K562 (cell line): ENCODE data around the gene KIF17. TPM values are rescaled to one million over a fixed set of nuclear protein-coding genes. Genes with fewer than 3 reads are reported as not detected.
A peak's percentile ranks its signal among the peaks of the same experiment; 100 is the strongest.

ENCODE experiments used
- CHD4 ChIP-seq: fragments of 200-600 bp; sonication (generic); IDR thresholded peaks from 3 replicates; pipeline ENCODE4 v1.6.1; 2012; ENCODE audit warnings: low read depth, mild to moderate bottlenecking, mixed read lengths, low read length, inconsistent platforms; ENCODE audit not compliant: insufficient read depth, insufficient replicate concordance, poor library complexity, severe bottlenecking
- GABPB1 ChIP-seq: sonication (generic); formaldehyde crosslinking; IDR thresholded peaks from 2 replicates; pipeline ENCODE4 v1.8.0; 2022; ENCODE audit warnings: mild to moderate bottlenecking, missing genetic modification reagents
- HINFP ChIP-seq: fragments of 450-650 bp; conservative IDR thresholded peaks from 2 replicates; pipeline ENCODE4 v1.6.1; 2016; ENCODE audit warnings: missing genetic modification characterization, low read depth, mild to moderate bottlenecking, control low read depth, missing compliant biosample characterization
- IRF1 ChIP-seq: sonication (generic); formaldehyde crosslinking; IDR thresholded peaks from 2 replicates; pipeline ENCODE4 v1.8.0; 2022; ENCODE audit warnings: missing genetic modification reagents, mild to moderate bottlenecking, borderline replicate concordance
- LCOR ChIP-seq: sonication (generic); formaldehyde crosslinking; IDR thresholded peaks from 2 replicates; pipeline ENCODE4 v1.8.0; 2022; ENCODE audit warnings: mild to moderate bottlenecking, missing genetic modification reagents
- MGA ChIP-seq: fragments of 450-650 bp; IDR thresholded peaks from 2 replicates; pipeline ENCODE4 v1.6.1; 2016; ENCODE audit warnings: mild to moderate bottlenecking, moderate library complexity
- MYBL2 ChIP-seq, 2 experiments: fragments of 450-650 bp in 1 of 2; sonication (generic) in 1 of 2; formaldehyde crosslinking in 1 of 2; IDR thresholded peaks; 2 replicates each; pipeline versions ENCODE4 v1.6.1 to v1.8.1; 2017 to 2022; ENCODE audit warnings: borderline replicate concordance in 1 of 2, inconsistent platforms in 1 of 2, low read depth in 1 of 2, mild to moderate bottlenecking in 1 of 2, missing genetic modification reagents in 1 of 2, moderate library complexity in 1 of 2
- TEAD1 ChIP-seq, 2 experiments: fragments of 450-650 bp in 1 of 2; sonication (generic) in 1 of 2; formaldehyde crosslinking; IDR thresholded peaks; 2 replicates each; pipeline versions ENCODE4 v1.4.0 to v1.8.0; 2020 to 2022; ENCODE audit warnings: mild to moderate bottlenecking in 2 of 2, missing genetic modification reagents in 1 of 2
- ZNF124 ChIP-seq: sonication (generic); formaldehyde crosslinking; IDR thresholded peaks from 2 replicates; pipeline ENCODE4 v1.8.1; 2022; ENCODE audit warnings: missing genetic modification reagents
- ZNF586 ChIP-seq: fragments of 450-650 bp; formaldehyde crosslinking; conservative IDR thresholded peaks from 2 replicates; pipeline ENCODE4 v1.4.0; 2020; ENCODE audit warnings: mild to moderate bottlenecking, moderate library complexity
- ZNF778 ChIP-seq: fragments of 450-650 bp; formaldehyde crosslinking; IDR thresholded peaks from 2 replicates; pipeline ENCODE4 v1.4.0; 2020; ENCODE audit warnings: mild to moderate bottlenecking, moderate library complexity
- polyA plus RNA-seq, 8 experiments: library from polyadenylated mRNA; depleted of rRNA in 4 of 8; stranded (reverse) in 5 of 8; unstranded in 3 of 8; fragments of >200 nt; fragmentation: Nextera tagmentation in 2 of 8; fragmentation: Illumina TruSeq in 1 of 8; extraction: Ambion mirVana in 2 of 8; extraction: Trizol in 1 of 8; gene quantifications; 2 replicates each; pipeline versions ENCODE4 v1.2.1 to v1.2.3, GENCODE V29; 2011 to 2014; ENCODE audit warnings: inconsistent platforms in 1 of 8, missing spikeins in 1 of 8
- total RNA-seq, 7 experiments: library from RNA; depleted of rRNA in 6 of 7; stranded (reverse); fragments of >200 nt in 6 of 7; fragmentation: Illumina TruSeq in 2 of 7; extraction: Trizol in 2 of 7; gene quantifications; 2 replicates each; pipeline versions ENCODE4 v1.2.1 to v1.2.3, GENCODE V29; 2011 to 2021; ENCODE audit warnings: low replicate concordance in 1 of 7

KIF17 gene
- total and polyA plus RNA-seq, 9 of the 15 experiments (the other 6 are each of a cell fraction or from before 2014, with no cell fraction given): 0.04 to 0.47 (median 0.18) TPM; not detected in 5

GRCh38 chr1:20725189-20726117 lies 7.6 kb upstream of the KIF17 start (continued):
- TF ChIP-seq MGA (peak; percentile 98), ZNF124 (CRISPR knock-in tag) (peak; percentile 15; the same call in 1 of the 2 replicates), TEAD1 (CRISPR knock-in tag; IDR thresholded peaks at IDR 0.05) (peak in 1 of 2 experiments; percentile 75; a peak in 2 of 4 replicates), HINFP (tag) (no peak), MYBL2 (IDR thresholded peaks at IDR 0.05; ENCODE audit: low read depth) (no peak), MYBL2 (CRISPR knock-in tag; IDR thresholded peaks at IDR 0.05; ENCODE audit: borderline replicate concordance) (peak; percentile 49; the same call in 1 of the 2 replicates), IRF1 (CRISPR knock-in tag) (peak; percentile 50; the same call in 1 of the 2 replicates), ZNF586 (no peak), LCOR (CRISPR knock-in tag) (peak; percentile 67; the same call in 1 of the 2 replicates), CHD4 (no peak), GABPB1 (CRISPR knock-in tag) (peak; percentile 64; the same call in 1 of the 2 replicates), ZNF778 (CRISPR knock-in tag) (no peak)
